ENCODE measurements around the gene CD72. TPM values are rescaled to one million over a fixed set of nuclear protein-coding genes. Genes with fewer than 3 reads are reported as not detected.
"Not testable (repeated sequence)": the region's sequence is repeated elsewhere in the genome, so short reads cannot be mapped to it uniquely, and the experiment has no call there.

Gene CD72
- total RNA-seq, 1 donor from 2014 or later: 1.1 TPM

DNA sequence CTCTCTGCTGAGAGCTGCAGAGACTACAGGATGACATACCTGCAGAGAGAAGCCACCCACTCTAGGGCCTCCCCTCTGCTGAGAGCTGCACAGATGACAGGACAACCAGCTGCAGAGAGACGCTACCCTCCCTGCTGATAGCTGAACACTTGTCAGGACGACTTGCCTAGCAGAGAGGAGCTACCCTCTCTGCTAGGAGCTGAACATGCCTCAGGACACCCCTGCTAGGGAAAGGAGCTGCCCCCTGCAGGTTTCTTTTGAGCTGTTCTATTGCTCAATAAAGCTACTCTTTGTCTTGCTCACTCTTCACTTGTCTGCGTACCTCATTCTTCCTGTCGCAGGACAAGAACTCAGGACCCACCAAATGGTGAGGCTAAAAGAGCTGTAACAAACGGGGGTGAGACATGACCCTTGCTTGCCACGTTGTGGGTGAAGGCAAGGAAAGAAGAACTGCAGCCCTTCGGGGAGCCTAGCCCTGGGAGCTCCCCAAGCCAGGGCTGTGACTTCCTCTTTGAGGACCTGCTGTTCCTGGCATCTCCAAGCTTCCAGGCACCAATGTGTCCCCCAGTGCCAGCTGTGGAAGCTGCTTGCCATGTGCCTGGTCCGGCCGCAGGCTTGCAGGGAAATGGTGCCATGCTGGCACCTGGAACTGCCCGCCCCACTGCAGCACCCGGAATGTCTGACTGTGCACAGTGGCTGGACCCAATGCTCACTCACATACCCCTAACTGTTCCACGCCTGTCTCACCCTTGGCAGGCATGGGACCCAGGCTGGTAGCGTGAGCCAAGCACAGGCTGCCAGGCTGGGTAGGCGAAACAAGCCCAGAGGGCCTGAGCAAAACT is 18.2 kb downstream of the CD72 start:
- H3K27me3 Mint-ChIP-seq (ENCODE audit: low read depth): no peaks in the 10 kb centered on the region
- H3K4me1 Mint-ChIP-seq (ENCODE audit: low read depth): peaks cover 22% of the 10 kb centered on the region
- H3K36me3 Mint-ChIP-seq (ENCODE audit: low read depth): no peaks in the 10 kb centered on the region
- no peak for DNase-seq (ENCODE audit: low spot score)
- TF ChIP-seq, protein P1, sequence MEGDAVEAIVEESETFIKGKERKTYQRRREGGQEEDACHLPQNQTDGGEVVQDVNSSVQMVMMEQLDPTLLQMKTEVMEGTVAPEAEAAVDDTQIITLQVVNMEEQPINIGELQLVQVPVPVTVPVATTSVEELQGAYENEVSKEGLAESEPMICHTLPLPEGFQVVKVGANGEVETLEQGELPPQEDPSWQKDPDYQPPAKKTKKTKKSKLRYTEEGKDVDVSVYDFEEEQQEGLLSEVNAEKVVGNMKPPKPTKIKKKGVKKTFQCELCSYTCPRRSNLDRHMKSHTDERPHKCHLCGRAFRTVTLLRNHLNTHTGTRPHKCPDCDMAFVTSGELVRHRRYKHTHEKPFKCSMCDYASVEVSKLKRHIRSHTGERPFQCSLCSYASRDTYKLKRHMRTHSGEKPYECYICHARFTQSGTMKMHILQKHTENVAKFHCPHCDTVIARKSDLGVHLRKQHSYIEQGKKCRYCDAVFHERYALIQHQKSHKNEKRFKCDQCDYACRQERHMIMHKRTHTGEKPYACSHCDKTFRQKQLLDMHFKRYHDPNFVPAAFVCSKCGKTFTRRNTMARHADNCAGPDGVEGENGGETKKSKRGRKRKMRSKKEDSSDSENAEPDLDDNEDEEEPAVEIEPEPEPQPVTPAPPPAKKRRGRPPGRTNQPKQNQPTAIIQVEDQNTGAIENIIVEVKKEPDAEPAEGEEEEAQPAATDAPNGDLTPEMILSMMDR (IDR thresholded peaks at IDR 0.05): peak; percentile 32
- no peak overlapping the region for H3K4me3 Mint-ChIP-seq (ENCODE audit: unreplicated experiment)
- H3K27ac Mint-ChIP-seq (ENCODE audit: unreplicated experiment): no peak overlapping the region
- peaks cover 3% of the 10 kb centered on the region for H3K9me3 Mint-ChIP-seq (ENCODE audit: low read depth)

DNA sequence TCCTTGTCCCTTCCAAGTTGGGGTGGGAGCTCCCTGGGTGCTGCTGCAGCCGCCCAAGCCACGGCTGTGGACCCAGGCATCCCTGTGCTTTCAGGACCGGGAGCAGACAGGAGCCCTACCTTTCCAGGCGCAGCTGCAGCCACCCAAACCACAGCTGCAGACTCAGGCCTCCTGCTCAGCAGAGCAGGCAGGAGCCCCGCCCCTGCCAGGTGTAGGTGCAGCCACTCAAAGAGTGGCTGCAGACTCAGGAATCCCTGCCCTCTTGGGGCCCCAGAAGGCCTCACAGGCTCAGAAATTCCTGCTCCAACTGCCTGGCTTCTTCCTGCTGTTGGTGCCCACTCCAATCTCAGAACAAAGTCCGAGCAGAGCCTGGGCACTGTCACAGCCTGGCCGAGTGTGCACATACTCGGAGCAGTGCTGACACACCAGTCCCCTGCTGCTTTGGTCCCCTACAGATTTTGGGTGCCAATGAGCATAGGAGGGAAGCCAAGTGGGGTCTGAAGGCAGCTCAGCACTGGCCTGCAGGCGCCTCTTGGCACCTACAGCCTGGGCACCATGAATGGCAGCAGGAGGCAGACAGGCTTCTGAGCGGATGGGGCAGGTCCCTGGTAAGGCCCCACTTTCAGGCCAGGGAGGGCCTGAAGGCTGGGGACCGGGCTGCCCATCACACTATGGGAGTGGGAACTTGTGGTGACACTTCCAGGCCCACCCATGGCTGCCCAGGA is 19.2 kb downstream of the CD72 start:
- H3K4me3 Mint-ChIP-seq (ENCODE audit: unreplicated experiment): no peak overlapping the region
- H3K27ac Mint-ChIP-seq (ENCODE audit: unreplicated experiment): no peak overlapping the region
- H3K9me3 Mint-ChIP-seq (ENCODE audit: low read depth): peaks cover 8% of the 10 kb centered on the region
- peaks cover 16% of the 10 kb centered on the region for H3K4me1 Mint-ChIP-seq (ENCODE audit: low read depth)
- H3K27me3 Mint-ChIP-seq (ENCODE audit: low read depth): no peaks in the 10 kb centered on the region
- TF ChIP-seq, protein P1 (IDR thresholded peaks at IDR 0.05): no peak
- no peak for DNase-seq (ENCODE audit: low spot score)
- H3K36me3 Mint-ChIP-seq (ENCODE audit: low read depth): peaks cover 3% of the 10 kb centered on the region

DNA sequence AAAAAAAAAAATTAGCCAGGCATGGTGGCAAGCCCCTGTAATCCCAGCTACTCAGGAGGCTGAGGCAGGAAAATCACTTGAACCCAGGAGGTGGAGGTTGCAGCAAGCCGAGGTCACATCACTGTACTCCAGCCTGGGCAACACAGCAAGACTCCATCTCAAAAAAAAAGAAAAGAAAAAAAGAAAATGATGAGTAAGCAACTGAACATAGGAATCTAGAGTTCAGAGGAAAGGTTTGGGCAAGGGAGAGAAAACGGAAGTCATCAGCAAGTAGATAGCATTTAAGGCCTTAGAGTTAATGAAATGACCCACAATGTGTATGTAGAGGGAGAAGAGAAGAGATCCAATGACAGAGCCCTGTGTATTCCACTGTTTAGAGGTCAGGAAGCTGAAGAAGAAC is 21.3 kb downstream of the CD72 start:
- H3K27me3 Mint-ChIP-seq (ENCODE audit: low read depth); H3K4me3 Mint-ChIP-seq (ENCODE audit: unreplicated experiment); DNase-seq (ENCODE audit: low spot score); H3K4me1 Mint-ChIP-seq (ENCODE audit: low read depth); H3K27ac Mint-ChIP-seq (ENCODE audit: unreplicated experiment): not testable (repeated sequence)
- Mint-ChIP-seq H3K36me3 (ENCODE audit: low read depth) (peaks cover 12% of the 10 kb centered on the region), H3K9me3 (ENCODE audit: low read depth) (peaks cover 24% of the 10 kb centered on the region)

DNA sequence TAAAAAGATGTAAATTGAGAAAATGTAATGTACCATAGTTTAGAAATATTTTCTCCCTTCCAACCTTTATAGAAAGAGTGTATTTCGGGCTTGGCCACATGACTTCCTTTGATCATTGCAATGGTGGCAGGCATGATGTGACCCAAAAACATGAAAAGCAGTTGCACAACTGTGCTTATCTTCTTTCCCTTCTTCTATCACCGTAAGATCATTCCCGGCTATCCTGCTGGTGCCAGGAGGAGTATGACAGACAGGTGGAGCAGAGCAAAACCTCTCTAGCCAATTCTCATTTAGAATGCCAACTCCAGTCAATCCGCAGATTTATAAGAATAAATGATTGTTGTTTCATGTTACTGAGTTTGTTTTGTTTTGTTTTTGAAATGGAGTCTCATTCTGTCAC is 23.7 kb downstream of the CD72 start:
- Mint-ChIP-seq H3K36me3 (ENCODE audit: low read depth) (peaks cover 14% of the 10 kb centered on the region), H3K27me3 (ENCODE audit: low read depth) (no peaks in the 10 kb centered on the region), H3K9me3 (ENCODE audit: low read depth) (peaks cover 24% of the 10 kb centered on the region), H3K4me1 (ENCODE audit: low read depth) (no peaks in the 10 kb centered on the region), H3K4me3 (ENCODE audit: unreplicated experiment) (no peak overlapping the region), H3K27ac (ENCODE audit: unreplicated experiment) (no peak overlapping the region)
- TF ChIP-seq, protein P1 (IDR thresholded peaks at IDR 0.05): no peak
- no peak for DNase-seq (ENCODE audit: low spot score)

DNA sequence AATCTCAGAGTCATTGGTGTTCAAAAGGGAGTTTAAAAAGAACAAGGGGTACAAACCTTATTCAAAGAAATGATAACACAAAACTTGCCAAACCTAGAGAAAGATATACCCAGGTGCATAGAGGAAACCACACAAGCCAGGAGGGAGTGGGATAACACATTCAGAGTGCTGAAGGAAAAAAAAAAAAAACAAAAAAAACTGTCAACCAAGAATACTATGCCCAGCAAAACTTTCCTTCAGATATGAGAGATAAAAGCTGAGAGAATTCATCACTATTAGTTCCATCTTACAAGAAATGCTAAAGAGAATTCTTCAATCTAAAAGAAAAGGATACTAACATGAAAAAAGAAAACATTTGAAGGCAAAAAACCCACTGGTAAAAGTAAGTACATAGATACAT is 24.6 kb downstream of the CD72 start:
- Mint-ChIP-seq H3K36me3 (ENCODE audit: low read depth) (peaks cover 14% of the 10 kb centered on the region), H3K4me1 (ENCODE audit: low read depth) (no peaks in the 10 kb centered on the region), H3K9me3 (ENCODE audit: low read depth) (peaks cover 24% of the 10 kb centered on the region), H3K4me3 (ENCODE audit: unreplicated experiment) (no peak overlapping the region), H3K27me3 (ENCODE audit: low read depth) (no peaks in the 10 kb centered on the region), H3K27ac (ENCODE audit: unreplicated experiment) (no peak overlapping the region)
- TF ChIP-seq, protein P1 (IDR thresholded peaks at IDR 0.05): no peak
- no peak for DNase-seq (ENCODE audit: low spot score)

DNA sequence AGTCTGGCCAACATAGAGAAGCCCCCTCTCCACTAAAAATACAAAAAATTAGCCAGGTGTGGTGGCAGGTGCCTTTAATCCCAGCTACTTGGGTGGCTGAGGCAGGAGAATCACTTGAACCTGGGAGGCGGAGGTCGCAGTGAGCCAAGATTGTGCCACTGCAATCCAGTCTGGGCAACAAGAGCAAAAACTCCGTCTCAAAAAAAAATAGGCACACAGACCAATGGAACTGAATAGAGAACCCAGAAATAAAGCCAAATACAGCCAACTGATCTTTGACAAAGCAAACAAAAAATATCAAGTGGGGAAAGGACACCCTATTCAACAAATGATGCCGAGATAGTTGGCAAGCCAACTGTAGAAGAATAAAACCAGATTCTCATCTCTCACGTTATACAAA is 29.7 kb downstream of the CD72 start:
- not testable (repeated sequence) for H3K27me3 Mint-ChIP-seq (ENCODE audit: low read depth); H3K27ac Mint-ChIP-seq (ENCODE audit: unreplicated experiment); H3K4me1 Mint-ChIP-seq (ENCODE audit: low read depth); DNase-seq (ENCODE audit: low spot score); H3K4me3 Mint-ChIP-seq (ENCODE audit: unreplicated experiment)
- Mint-ChIP-seq H3K36me3 (ENCODE audit: low read depth) (peaks cover 12% of the 10 kb centered on the region), H3K9me3 (ENCODE audit: low read depth) (peaks cover 25% of the 10 kb centered on the region)

DNA sequence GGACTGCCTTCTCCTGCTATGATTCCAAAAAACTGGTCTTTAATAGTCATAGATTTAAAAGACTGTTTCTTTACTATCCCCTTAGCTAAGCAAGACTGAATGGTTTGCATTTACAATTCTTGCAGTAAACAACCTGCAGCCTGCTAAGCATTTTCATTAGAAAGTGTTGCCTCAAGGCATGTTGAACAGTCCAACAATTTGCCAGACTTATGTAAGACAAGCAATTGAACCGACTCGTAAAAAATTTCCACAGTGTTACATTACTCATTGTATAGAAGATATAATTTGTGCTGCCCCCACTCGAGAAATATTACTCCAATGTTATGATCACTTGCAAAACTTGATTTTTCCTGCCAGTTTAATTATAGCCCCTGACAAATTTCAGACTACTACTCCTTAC is 33.5 kb downstream of the CD72 start:
- peaks cover 22% of the 10 kb centered on the region for H3K9me3 Mint-ChIP-seq (ENCODE audit: low read depth)
- not testable (repeated sequence) for DNase-seq (ENCODE audit: low spot score); H3K27ac Mint-ChIP-seq (ENCODE audit: unreplicated experiment); H3K27me3 Mint-ChIP-seq (ENCODE audit: low read depth); H3K4me1 Mint-ChIP-seq (ENCODE audit: low read depth); H3K4me3 Mint-ChIP-seq (ENCODE audit: unreplicated experiment); H3K36me3 Mint-ChIP-seq (ENCODE audit: low read depth)

DNA sequence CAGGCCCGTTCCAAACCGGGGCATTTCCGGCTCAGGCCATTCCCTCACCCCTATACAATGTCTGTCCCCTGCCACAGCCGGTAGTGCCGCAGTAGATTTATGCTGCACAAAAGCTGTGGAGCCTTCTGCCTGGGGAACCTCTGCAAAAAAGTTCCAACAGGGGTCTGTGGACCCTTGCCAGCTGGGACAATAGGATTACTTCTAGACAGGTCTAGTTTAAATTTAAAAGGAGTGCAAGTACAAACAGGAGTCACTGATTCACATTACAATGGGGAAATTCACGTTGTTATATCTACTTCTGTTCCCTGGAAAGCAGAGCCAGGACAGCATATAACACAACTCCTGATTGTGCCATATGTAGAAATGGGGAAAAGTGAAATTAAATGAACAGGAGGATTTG is 34.7 kb downstream of the CD72 start:
- peaks cover 28% of the 10 kb centered on the region for H3K9me3 Mint-ChIP-seq (ENCODE audit: low read depth)
- not testable (repeated sequence) for H3K36me3 Mint-ChIP-seq (ENCODE audit: low read depth); H3K27me3 Mint-ChIP-seq (ENCODE audit: low read depth); H3K27ac Mint-ChIP-seq (ENCODE audit: unreplicated experiment); H3K4me3 Mint-ChIP-seq (ENCODE audit: unreplicated experiment); DNase-seq (ENCODE audit: low spot score); H3K4me1 Mint-ChIP-seq (ENCODE audit: low read depth)

Data from chondrocyte (in vitro differentiated cells).